GM19452 (cell line): ENCODE measurements around the gene PACS2.
"Not testable (repeated sequence)": the region's sequence is repeated elsewhere in the genome, so short reads cannot be mapped to it uniquely, and the experiment has no call there.

Source experiments
- ATAC-seq: cut with Tn5 transposase; IDR thresholded peaks from one replicate; pipeline ENCODE4 v1.9.1; 2021; ENCODE audit not compliant: unreplicated experiment

Gene PACS2

DNA sequence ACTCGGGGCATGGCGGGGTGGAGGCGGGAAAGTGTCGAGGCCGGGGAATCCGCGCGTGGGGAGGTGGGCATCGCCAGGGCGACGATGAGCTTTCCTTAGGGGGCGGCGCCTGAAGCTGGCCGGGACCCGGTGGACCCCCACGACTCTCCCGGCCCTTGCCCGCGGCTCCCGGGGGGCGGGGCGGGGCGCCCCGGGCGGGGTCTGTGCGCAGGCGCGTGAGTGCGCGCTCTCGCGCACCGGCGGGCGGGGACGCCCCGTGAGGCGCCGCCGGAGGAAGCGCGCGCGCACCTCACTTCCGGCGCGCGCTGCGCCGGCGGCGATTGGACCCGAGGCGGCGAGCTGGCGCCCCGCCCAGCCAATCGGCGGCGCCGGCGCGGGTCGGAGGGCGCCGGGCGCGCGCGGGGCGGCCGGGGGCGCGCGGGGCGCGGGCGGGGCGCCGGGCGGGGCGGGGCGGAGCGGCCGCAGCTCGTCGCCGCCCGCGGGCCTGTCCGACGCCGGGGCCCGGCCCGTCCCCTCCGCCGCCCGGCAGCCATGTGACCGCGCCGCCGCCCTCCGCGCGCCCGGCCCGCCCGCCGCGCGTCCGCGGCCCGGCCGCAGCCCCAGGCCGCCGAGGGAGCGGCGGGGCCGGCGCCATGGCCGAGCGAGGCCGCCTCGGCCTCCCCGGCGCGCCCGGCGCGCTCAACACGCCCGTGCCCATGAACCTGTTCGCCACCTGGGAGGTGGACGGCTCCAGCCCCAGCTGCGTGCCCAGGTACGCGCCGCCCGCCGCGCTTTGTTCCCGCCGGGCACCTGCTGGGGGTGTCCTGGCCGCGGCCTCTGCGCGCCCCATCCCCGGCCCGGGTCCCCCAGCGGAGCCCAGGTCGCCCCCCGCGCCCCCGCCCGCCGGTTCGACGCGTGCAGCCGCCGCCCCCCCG, at the start of gene PACS2:
TSS of gene PACS2 (plus strand) at position 462 of the 914 bp plus-strand sequence. CDS start at position 633, 171 bp downstream.
- ATAC-seq = peak; percentile 51

DNA sequence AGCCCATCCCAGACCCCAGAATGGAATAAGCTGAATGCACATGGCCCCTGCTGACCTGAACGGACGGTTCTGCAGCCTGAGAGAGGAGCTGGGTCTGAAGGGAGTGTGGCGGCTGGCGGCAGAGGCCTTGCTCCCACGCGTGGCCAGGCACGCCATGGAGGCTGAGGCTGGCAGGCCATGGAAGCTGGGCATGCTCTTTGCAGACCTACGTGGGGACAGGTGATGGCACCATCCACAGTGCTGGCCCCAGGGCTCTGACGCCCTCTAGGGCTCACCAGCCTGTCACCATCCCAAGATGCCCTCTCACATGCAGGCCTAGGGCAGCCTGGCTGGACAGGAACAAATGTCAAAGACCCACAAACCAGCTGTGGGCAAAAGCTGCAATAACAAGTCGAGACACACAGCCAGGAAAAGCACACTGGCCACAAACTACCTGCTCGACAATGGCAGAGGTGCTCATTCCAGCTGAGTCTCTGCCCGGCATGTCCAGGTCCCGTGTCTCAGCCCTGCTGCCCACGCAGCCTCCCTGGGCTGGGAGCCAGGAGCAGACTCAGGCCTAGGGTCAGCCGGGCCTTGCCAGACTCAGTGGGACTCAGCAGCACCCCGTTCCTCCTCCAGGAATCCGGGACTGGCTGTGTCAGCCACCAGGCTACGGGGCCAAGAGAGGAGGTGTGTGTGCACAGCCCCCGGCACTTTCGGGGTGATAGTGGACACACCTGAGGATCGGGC, 46.6 kb upstream of the PACS2 start:
- ATAC-seq = no peak

DNA sequence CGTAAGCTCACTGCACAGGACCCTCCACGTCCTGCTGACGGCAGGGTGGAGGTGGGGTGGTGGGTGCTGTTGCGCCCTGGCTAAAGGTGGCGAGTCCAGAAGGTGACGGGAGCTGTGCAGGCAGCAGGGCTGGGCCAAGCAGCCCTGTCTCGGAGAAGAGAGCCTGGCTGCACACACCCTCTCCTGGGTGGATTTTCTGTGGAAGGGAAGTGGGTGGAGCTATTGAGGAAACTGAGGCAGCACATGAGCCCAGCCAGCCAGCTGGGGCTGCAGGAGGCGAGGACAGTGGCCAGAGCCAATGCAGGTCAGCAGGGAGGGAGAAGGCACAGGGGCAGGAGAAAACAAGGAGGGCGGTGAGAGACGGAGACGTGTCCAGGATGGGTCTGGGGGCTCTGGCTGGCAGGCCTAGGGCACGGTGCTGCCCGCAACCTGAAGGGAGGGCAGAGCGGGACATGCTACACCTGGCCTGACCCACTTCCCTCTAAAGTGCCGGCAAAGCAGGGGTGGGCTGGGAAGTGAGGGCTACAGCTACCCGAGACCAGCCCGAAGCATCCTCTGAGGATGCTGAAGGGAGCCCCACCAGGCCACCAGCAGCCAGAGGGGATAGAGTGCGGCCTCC, 45.7 kb upstream of the PACS2 start:
- ATAC-seq = no peak

- ATAC-seq = no peak
Observed at GRCh38 chr14:105269405-105269804, 45.1 kb upstream of the PACS2 start.

GRCh38 chr14:105271224-105271890, 43.2 kb upstream of the PACS2 start:
- no peak for ATAC-seq

- no peak for ATAC-seq
Observed at GRCh38 chr14:105272623-105273022, 41.9 kb upstream of the PACS2 start.

GRCh38 chr14:105273062-105273461, 41.5 kb upstream of the PACS2 start:
- no peak for ATAC-seq

GRCh38 chr14:105274637-105275036, 39.9 kb upstream of the PACS2 start:
- ATAC-seq = no peak

GRCh38 chr14:105275267-105275946, 39.1 kb upstream of the PACS2 start:
- no peak for ATAC-seq

DNA sequence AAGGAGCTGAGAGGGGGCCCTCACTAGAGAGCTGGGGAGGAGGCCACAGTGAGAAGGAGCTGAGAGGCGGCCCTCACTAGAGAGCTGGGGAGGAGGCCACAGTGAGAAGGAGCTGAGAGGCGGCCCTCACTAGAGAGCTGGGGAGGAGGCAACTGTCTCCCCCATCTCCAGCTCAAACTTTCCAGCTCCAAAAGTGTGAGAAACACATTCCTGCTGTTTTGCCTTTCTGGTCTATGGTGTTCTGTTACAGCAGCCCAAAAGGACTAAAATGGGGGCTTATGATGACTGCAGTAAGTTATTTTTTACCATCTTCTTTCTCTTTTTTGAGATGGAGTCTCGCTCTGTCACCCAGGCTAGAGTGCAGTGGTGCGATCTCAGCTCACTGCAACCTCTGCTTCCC, 37.1 kb upstream of the PACS2 start:
- not testable (repeated sequence) for ATAC-seq

DNA sequence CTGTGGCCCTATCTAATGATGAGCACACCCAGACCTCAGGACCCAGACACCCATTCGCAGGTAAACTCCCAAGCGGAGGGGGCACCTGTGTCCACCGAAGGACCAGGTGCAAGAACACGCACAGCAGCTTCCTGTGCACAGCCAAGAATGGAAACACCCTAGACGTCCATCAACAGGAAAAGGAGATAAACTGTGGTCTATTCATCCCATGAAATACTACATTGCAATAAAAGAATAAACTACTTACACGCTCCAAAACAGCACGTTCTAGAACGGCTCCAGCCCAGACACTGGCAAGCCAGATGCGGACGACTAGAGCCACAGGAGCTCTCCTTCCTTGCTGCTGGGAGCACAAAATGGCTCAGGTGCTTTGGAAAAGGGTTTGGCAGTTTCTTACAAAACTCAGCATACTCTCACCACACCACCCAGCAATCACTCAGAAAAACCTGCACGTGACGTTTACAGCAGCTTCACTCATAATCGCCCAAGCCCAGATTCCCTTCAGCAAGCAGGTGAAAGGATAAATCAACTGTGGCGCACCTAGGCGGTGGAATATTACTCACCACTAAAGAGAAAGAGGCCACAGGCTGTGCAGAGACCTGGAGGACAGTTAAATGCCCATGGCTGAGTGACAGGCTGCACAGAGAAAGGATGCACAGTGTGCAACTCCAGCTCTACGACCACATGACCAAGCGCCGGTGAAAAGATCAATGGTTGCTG, 34.7 kb upstream of the PACS2 start:
- ATAC-seq = no peak

DNA sequence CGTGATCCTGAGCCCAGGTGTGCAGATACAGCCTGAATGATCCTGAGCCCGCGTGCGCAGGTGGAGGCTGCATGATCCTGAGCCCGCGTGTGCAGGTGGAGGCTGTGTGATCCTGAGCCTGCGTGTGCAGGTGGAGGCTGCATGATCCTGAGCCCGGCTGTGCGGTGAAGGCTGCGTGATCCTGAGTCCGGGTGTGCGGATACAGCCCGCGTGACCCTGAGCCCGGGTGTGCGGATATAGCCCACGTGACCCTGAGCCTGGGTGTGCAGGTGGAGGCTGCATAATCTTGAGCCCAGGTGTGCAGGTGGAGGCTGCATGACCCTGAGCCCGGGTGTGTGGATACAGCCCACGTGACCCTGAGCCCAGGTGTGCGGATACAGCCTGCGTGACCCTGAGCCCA, 34.0 kb upstream of the PACS2 start:
- no peak for ATAC-seq

- ATAC-seq = no peak
Observed at GRCh38 chr14:105281371-105282097, 33.0 kb upstream of the PACS2 start.

GRCh38 chr14:105282098-105282725, 32.3 kb upstream of the PACS2 start:
- ATAC-seq = no peak

- no peak for ATAC-seq
Observed at GRCh38 chr14:105283028-105283427, 31.5 kb upstream of the PACS2 start.

GRCh38 chr14:105283899-105284298, 30.6 kb upstream of the PACS2 start:
- no peak for ATAC-seq

GRCh38 chr14:105285174-105285573, 29.4 kb upstream of the PACS2 start:
- no peak for ATAC-seq

- no peak for ATAC-seq
Observed at GRCh38 chr14:105286759-105287144, 27.8 kb upstream of the PACS2 start.
